Measurements from ENCODE around the gene SIPA1L3.

The SIPA1L3 gene

GRCh38 chr19:37975596-37976515 lies 68.8 kb downstream of the SIPA1L3 start:
- no peak for DNase-seq (ENCODE audit: low spot score)

DNA sequence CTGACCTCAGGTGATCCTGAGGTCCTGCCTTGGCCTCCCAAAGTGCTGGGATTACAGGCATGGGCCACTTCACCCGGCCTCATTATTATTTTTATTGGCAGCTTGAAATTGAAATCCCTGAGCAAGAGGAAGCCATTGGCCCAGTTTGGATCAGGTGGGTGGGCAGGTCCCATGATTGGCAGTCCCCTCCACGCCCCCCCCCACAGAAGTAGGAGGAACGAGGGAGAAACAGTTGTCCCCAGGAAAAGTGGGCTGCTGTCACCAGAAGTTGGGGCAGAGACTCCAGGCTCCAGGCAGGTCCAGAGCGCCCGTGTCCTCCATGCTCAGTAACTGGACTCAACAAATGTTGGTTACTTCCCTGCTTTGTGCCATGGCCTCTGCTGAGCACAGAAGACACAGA lies 70.4 kb downstream of the SIPA1L3 start:
- DNase-seq (ENCODE audit: low spot score) = no peak

DNA sequence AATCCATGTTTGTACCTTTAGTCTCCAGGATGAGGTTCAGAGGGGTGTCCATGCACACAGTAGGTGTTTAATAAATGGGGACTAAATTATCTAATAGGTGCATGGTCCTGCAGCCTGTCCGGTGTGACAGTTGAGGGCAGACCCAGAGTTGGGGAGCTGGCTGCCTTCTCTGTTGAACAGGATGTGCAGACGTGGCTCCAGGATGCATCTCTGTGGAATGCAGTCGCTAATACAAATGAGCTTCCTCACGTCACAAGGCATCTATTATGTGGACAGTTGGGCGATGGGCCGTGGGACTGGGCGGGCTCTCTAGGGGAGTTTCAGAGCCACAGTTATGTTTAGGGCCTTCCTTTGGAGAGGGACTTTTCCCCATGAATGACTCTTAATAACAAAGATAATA lies 71.0 kb downstream of the SIPA1L3 start:
- DNase-seq (ENCODE audit: low spot score) = peak; percentile 33

DNA sequence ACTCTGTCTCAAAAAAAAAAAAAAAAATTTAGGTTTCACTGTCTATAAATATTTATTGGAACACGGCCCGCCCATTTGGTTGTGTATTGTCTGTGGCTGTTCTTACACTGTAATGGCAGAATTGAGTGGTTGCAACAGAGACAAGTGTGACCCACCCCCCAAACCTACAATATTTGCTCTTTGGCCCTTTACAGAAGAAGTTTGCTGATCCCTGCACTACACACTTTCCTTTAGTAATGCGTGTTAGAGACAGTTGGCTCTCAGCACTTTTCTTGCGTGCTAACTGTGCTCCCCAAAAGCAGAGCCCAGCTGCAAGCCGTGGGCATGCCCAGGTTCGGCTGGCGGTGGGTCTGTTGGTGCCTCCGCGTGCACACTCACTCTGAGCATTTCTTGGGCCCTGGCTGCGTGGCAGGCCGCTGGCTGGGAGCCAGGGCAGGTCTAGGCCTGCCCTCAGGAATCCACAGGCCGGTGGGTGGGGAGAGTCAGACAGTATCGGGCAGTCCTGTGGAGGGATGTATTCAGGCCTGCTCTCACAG lies 72.6 kb downstream of the SIPA1L3 start:
- DNase-seq (ENCODE audit: low spot score) = no peak

- no peak for DNase-seq (ENCODE audit: low spot score)
These were observed 73.6 kb downstream of the SIPA1L3 start for GRCh38 chr19:37980419-37981170.

GRCh38 chr19:37981785-37982475 lies 74.9 kb downstream of the SIPA1L3 start:
- no peak for DNase-seq (ENCODE audit: low spot score)

GRCh38 chr19:37982655-37983054 lies 75.6 kb downstream of the SIPA1L3 start:
- DNase-seq (ENCODE audit: low spot score) = no peak

GRCh38 chr19:37983153-37983552 lies 76.1 kb downstream of the SIPA1L3 start:
- no peak for DNase-seq (ENCODE audit: low spot score)

GRCh38 chr19:37983916-37984315 lies 76.9 kb downstream of the SIPA1L3 start:
- DNase-seq (ENCODE audit: low spot score) = no peak

- no peak for DNase-seq (ENCODE audit: low spot score)
These were observed 79.2 kb downstream of the SIPA1L3 start for GRCh38 chr19:37986048-37986750.

GRCh38 chr19:37987356-37988332 lies 80.6 kb downstream of the SIPA1L3 start:
- no peak for DNase-seq (ENCODE audit: low spot score)

DNA sequence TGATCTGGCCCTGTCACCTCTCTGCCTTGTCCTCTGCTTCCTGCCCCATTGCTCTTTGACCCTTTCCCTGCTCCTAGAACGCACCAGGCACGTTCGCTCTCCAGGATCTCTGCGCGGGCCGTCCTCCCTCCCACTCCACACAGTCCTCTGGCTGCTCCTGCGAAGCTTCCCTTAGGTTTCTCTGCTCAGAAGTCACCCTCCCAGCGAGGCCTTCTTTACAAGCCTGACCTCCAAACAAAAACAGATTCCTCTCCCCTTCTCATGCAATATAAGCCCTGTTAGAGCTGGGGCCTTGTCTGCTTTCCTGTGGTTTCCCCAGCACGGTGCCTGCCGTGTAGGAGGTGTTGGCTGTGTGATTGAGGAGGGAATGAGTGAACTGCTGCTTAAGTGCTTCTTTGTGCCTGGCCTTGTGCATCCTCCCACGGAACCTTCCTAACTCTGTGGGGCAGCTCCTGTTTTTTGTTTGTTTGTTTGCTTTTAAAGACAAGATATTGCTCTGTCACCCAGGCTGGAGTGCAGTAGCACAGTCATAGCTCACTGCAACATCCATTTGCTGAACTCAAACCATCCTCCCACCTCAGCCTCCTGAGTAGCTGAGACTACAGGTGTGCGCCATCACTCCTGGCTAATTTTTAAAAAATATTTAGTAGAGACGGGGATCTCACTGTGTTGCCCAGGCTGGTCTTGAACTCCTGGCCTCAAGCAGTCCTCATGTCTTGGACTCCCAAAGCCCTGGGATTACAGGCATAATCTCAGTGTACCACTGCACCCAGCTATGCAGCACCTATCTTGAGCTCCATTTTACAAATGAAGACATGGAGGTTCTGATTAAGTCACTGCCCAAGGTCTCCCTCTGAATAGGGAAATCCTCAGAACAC lies 82.0 kb downstream of the SIPA1L3 start:
- DNase-seq (ENCODE audit: low spot score) = no peak

DNA sequence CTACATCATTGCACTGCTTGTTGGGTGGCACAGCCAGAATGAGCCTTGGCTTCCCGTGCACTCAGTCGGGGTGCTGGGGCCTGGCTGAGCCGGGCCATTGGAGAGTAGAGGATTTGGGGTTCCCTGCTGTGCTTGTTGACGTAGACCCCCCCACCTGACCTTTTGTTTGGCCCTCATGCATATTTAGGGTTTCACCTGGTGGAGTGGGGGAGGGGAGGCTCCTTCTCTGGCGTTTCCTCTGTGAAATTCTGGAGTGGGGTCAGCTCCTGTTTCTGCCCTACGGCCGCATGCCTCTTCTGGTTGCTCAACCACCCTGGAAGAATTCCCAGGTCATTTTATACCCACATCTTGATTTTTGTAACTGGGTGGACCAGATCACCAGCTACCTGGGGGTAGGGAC lies 82.8 kb downstream of the SIPA1L3 start:
- no peak for DNase-seq (ENCODE audit: low spot score)

- no peak for DNase-seq (ENCODE audit: low spot score)
These were observed 83.4 kb downstream of the SIPA1L3 start for GRCh38 chr19:37990362-37990761.

DNA sequence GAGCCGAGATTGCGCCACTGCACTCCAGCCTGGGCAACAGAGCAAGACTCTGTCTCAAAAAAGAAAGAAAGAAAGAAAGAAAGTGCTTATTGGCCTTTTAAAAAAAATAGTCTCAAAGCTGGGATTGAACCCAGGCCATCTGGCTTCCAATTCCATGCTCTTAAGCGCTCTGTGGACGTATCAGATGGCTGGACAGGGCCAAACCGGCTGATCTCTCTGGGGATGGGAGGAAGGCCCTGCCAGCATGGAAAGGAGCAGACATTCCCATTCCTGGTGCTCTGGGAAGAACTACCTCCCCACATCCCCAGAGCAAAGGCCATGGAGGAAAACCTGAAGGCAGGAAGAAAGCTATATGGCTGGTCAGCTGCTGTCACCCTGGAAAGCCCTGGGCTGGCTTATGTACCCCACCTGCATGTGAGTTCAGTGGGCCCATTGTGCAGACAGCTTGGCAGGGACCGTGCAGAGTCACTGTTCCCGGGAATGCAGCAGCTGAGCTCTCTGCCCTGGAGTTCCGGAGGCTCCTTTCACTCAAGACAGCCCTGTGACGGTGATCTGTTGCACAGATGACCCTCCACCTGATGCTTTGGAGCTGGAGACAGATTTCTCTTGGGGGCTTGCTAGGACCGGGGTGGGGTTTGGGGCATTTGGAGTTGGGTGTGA lies 84.3 kb downstream of the SIPA1L3 start:
- DNase-seq (ENCODE audit: low spot score) = no peak

DNA sequence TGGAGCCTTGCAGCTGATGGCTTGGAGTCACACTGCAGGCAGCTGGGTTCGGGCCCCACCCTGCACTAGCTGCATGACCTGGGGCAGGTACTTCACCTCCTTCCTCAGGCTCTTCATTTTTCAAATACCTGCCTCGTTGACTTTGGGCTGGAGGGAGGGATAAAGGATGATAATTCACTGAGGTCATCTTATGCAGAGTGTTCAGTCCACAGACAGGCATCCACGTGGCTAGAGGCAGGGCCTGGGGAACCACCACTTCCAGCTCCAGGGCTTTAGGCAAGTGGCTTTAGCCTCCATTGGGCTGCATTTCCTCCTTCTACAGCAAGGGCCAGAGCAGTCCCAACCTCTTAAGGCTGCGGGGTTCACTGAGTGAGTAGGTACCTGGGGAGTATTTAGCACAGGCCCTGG lies 84.8 kb downstream of the SIPA1L3 start:
- DNase-seq (ENCODE audit: low spot score) = no peak

DNA sequence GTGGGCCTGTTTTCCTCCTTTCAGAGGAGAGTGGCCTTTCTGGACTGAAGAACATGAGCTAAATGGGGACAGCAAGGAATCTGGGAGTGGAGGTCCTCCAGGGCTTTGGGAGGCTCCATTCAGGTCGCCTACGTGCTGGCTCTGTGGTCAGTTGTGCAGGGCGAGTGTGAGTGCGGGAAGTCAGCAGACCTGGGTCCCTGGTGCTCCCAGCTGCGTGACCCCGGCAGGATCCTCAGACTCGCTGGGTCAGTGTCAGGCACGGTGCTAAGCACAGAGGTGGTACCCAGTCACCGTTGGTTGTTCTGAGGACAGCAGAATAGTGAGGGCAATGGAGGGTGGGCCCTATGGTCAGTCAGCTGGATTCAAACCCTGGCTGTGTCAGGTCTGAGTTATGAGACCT lies 85.8 kb downstream of the SIPA1L3 start:
- no peak for DNase-seq (ENCODE audit: low spot score)

- no peak for DNase-seq (ENCODE audit: low spot score)
These were observed 87.8 kb downstream of the SIPA1L3 start for GRCh38 chr19:37994823-37995130.

- DNase-seq (ENCODE audit: low spot score) = no peak
These were observed 88.3 kb downstream of the SIPA1L3 start for GRCh38 chr19:37995346-37995745.

Data from germinal center (tissue), 1 donor.